EH (cell line): ENCODE measurements around the gene ERCC6L.
"Not testable (repeated sequence)": the region's sequence is repeated elsewhere in the genome, so short reads cannot be mapped to it uniquely, and the experiment has no call there.

Experiments used
- DNase-seq: peaks from one replicate; pipeline ENCODE4 v3.0.0-alpha.2; 2015; ENCODE audit warnings: low read depth

ERCC6L gene

DNA sequence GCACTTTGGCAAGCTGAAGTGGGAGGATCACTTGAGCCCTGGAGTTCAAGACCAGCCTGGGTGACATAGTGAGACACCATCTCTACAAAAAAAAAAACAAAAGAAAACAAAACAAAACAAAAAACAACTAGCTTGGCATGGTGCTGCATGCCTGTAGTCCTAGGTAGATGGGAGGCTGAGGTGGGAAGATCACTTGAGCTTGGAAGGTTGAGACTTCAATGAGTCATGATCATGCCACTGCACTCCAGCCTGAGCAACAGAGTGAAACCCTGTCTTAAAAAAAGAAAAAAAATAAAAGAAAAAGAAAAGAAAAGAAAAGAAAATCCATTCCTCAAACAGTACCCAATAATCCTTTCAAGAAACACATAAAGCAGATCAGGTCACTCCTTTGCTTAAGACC lies 14.9 kb upstream of the ERCC6L start:
- no peak for DNase-seq

DNA sequence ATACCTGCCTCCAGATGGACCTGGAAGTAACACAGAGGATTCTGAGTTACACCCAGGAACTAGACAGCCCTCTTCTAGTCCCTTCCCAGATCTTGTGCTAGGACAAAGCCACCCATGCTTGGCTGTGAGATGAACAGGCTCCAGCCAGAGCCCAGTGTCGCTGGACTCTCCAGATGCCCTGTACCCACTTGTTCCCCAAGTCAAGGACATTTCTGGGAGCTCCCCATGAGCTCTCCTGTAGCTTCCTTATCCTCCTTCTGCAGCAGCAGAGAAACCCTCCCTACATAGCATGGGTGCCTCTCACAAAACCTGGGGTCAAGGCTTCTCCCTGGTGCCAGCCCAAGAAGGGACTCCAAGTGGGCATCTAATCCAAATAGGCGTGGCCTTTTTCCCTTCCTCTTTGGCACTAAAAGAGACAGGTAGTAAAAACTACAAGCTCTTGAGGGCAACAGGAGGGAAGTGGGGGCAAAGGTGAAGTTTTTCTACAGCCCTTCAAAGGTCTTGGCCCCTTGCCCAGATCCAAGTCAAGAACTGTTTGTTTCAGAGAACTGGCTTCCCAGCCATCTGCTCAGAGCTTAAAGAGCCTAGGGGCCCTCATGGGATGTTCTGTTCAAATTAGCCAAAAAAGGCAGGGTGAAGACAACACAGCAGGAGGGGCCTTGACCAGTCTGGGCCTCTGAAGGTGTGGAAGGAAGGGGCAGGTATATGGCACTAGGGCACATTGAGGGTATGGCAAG lies 8.5 kb upstream of the ERCC6L start:
- no peak for DNase-seq

DNA sequence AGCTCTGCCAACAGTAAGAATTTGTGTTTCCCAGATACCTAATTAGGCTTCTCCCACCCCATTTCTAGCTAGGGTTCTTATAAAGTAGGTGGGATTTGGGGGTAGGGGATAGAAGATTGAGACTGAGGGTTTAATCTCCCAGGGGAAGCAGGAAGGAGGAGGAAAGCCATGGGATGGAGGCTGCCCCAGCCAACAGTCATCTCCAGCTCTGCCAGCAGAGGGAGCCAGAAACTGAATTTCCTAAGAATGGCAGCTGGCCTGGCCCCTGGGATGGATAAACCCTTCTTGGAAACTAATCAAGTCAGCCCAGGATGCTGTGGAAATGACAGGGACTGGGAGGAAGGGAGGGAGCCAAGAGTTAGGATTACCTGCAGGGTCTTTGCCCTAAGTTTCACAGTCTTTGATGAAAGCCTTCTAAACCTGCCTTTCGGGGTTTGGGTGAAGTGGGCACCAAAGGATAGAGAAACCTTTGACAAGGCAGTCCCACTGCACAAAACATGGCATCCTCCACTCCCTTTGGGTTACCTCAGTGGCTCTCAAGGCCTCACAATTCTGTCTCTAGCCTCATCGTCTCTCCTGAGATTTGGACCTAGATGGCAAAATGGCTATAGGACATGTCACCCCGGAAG lies 6.7 kb upstream of the ERCC6L start:
- DNase-seq: peak; percentile 66

DNA sequence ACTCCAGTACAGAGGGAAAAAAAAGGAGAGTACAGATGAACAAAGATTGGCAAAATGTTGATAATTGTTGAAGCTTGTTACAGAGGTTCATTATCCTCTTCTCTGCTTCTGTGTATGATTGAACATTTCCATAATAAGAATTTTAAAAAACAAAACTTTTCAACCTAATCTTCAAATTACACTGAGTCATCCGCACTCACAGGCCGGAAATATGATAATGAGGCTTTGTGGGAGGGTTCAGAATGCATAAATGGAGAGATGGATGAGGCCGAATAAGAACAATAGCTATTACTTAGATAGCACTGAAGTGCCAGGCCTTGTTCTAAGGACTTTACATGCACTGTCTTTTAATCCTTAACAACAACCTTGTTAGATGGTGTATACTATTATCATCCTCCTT lies 4.6 kb upstream of the ERCC6L start:
- peak; percentile 46 for DNase-seq

DNA sequence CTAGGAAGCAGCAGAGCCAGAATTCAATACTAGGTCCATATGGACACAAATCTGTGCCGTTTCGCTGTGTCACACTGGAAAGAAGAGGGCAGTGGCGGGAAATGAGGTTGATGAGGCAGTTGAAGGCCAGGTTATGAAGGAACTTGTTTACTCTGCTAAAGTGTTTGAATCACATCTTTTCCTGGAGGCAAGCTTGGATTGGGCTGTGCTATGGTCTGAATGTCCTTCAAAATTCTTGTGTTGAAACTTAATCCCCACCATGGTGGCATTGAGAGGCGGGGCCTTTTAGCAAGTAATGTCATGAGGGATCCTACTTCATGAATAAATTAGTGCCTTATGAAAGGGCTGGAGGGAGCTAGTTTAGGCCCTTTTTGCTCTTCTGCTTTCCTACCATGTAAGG lies 2.1 kb upstream of the ERCC6L start:
- DNase-seq: no peak

DNA sequence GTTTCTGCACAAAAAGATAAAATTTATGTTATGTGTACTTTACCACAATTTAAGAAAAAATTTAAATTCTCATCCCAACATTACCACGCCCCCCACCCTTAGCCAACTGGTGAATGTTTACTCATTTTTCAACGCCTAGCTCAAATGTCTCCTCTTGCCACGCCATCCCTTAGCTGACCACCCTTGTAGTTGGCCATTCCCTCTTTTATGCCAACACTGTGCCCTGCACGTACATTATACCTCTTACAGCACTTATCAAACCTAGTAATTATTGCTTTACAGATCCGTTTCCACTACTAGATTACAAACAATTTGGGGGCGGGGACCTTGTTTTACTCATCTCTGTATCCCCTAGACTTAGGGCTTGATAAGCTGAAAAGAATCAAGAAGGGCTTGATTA lies 644 bp downstream of the ERCC6L start:
- no peak for DNase-seq

DNA sequence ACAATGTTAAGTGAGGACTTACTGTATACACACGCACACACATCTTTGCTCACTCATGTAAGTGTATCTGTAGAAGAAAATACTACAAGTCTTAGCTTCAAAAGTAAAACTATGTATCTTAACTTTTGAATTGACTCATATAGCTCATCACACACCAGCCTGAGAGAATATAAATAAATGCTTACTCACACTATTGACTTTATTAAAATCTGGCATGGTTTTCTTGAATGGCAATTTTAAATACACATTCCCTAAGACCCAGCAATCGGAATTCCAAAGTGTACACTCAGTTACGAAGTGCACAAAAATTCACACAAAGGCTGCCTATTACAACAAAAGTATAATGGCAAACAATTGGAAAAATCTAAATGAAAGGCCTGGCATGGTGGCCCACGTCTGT lies 2.0 kb downstream of the ERCC6L start:
- DNase-seq: peak; percentile 60

DNA sequence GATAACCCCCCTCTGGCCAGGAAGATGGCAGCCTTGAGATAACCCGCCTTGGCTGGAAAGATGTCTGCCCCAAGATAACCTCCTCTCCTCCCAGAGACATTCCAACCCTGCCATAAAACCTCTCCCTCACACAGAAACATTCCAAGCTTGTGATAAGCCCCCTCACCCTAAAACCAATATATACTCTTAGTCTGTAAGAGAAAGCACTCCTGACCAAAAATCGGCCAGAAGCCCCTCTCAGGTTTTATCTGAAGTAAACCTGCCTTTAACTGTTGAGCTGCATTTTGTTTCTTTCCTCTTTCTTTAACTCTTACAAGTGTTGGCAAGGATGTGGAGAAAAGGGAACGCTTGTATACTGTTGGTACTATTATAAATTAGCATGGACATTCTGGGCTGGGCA lies 8.5 kb downstream of the ERCC6L start:
- no peak for DNase-seq

DNA sequence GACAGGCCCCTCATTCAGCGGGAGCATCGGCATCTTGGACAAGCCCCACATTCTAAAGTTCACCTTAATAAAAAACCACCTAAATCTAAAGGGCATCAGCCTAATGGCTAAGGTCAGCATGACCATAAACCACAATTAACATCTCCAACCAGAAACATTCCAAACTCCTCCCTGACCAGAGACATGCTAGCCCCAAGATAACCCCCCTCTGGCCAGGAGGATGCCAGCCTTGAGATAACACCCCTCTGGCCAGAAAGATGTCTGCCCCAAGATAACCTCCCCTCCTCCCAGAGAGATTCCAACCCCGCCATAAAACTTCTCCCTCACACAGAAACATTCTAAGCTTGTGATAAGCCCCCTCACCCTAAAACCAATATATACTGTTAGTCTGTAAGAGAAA lies 18.5 kb downstream of the ERCC6L start:
- DNase-seq: not testable (repeated sequence)

DNA sequence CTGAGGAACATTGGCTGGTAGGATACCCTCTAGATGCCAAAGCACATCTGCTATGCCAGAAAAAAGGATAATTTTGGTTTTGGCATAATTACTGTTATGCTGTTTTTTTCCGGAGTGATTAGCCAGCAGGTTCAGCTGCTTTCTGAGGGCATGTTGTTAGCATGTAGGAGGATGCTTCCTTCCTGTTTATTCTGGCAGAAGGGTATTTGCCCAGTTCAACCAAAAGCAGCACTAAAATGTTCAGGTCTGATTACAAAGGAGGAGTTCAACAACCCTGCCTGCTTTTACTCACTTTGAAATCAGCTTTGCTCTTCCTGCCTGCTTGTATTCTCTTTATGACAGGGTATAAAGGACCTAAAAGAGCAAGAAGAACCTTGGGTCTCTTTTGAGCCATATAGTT lies 21.9 kb downstream of the ERCC6L start:
- no peak for DNase-seq

DNA sequence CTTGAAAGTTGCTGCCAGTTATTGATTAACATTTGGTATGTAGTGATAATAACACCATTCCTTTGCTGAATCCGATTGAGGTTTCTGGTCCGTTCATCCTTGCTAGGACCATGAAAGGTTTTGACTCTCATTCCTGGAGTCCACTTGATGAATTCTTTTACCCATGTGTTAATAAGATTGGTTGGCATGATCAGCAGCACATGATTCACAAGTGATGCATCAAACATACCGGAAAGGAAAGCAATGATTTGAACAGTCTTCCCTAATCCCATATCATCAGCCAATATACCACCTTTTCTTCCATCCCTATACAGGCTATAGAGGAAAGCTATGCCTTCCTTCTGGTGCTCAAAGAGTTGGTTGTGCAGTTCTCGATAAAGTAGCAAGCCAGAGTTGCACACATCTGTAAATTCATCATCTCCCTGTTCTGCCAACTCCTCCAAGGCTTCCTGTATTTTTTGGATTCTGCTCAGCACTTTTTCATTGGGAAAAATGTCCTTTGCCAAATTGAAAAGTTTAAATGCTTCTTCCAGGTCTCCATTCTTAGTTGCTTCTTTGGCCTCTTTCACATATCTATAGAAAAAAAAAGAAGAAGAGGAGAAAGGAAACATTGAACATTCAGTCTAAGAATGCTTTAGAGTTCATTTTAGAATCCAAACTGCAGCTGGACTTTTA lies 30.6 kb downstream of the ERCC6L start:
- DNase-seq: peak; percentile 7

DNA sequence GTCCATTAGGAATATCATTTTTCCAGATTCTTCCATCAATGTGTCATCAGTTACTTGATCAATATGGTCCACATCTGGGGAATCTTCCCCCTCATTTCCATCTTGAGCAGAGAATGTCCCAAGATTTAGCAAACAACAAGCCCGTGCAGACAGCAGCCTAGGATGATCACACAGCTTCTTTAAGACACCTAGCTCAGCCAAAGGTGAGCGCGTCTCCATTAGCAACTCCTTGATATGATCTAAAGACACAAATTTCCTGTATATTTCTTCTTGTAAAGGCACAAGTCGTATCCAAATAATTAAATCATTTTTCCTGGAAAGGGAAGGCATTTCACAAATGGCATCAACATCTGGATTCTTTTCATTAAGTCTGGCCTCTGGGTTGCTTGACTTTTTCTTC lies 31.5 kb downstream of the ERCC6L start:
- DNase-seq: no peak

DNA sequence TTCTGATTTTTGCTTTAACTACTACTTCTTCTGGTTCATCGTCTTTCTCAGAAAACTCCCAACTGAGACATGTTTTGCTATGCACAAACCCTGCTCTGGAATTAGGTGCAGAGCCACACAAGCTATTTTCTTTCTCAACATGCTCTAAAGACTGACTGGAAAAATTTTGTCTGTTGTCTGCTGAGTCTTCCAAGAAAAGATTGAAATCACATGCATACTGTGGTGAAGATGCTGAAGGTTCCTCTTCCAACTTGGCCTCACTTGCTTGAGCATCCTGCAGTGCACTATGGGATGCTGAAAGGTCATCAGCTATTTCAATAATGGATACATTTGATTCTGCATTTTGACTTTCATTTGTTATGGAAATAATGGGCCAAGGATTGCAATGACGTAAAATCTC lies 33.1 kb downstream of the ERCC6L start:
- DNase-seq: no peak

DNA sequence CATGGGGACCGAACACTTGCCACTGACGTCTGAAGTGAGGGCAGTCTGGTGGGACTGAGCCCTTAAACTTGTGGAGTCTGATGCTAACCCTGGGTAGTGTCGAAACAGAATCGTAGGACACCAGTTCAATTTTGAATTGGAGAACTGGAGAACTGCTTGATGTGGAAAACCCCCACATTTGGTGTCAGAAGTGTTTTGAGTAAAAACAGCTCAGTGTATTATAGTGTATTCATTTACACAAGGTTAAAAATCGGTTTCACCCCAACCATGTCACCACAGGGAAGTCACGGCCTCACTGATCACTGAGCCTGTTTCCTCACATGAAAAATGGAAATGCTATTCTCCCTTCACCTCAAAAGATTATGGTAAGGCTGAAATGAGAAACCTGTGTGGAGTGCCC lies 35.4 kb downstream of the ERCC6L start:
- DNase-seq: no peak

DNA sequence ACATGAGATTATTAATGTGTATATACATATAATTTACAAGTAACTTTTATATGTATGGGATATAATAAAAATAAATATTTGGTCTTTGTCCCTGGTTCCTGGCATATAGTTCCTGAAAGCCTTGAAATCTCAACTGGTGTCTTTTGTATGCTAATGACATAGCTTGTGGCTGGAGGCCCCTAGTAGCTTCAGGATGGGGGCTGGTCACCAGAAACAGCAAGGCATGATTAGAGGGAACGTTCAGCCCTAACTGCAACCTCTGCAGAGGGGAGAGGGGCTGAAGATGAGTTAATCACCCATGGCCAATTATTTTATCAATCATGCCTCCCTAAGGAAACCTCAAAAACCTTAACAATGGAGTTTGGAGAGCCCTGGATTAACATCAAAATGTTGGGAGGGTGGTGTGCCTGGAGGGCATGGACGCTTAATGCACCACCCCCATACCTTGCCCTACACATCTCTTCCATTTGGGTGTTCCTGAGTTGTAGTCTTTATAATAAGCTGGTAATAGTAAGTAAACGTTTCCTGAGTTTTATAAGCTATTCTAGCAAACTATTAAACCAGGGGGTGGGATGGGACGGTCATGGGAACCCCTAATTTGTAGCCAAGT lies 35.9 kb downstream of the ERCC6L start:
- no peak for DNase-seq

DNA sequence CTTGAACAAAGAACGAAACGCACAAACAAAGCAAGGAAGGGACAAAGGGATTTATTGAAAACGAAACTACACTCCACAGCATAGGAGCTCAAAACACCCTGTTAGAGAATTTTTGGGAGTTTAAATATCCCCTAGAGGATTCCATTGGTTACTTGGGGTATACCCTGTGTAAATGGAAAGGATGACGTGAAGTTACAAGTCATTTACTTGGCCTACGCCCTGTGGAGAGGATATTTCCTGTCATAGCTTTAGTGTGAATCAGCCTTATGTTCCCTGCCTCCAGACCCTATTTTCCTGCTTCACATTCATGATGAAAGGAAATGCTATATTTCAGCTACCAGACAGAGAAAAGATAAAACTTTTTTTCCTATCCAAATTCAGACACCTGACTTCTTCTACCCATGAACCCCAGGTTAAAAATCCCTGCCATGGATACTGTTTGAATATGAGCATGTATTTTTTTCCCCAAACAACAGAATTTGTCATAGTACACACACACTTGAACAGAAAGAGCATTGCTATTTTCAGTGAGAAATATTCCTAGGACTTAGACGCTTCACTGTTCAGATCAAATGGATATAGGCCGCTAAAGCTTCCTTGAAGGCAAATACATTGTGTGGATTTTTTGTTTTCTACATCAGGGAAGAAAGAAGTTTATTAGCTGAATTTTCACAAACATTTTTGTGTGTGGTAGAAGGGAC lies 36.8 kb downstream of the ERCC6L start:
- peak; percentile 83 for DNase-seq

DNA sequence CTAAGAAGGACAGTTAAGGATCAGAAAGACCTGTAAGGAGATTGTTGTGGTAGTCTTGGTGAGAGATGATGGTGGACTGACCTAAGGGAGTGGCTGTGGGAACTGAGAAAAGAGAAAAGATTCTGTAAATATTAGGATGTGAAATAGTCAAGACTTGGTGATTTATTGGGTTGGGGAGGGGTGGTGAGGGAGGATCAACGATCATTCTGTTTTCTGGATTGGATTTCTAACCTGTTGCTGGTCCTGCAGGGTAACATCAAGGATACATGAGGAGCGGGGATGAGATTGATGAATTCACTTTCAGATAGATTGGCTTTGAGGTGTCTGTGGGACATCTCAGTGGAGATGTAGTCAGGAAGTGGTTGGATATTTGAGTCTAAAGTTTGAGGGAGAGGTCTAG lies 55.9 kb downstream of the ERCC6L start:
- DNase-seq: no peak

DNA sequence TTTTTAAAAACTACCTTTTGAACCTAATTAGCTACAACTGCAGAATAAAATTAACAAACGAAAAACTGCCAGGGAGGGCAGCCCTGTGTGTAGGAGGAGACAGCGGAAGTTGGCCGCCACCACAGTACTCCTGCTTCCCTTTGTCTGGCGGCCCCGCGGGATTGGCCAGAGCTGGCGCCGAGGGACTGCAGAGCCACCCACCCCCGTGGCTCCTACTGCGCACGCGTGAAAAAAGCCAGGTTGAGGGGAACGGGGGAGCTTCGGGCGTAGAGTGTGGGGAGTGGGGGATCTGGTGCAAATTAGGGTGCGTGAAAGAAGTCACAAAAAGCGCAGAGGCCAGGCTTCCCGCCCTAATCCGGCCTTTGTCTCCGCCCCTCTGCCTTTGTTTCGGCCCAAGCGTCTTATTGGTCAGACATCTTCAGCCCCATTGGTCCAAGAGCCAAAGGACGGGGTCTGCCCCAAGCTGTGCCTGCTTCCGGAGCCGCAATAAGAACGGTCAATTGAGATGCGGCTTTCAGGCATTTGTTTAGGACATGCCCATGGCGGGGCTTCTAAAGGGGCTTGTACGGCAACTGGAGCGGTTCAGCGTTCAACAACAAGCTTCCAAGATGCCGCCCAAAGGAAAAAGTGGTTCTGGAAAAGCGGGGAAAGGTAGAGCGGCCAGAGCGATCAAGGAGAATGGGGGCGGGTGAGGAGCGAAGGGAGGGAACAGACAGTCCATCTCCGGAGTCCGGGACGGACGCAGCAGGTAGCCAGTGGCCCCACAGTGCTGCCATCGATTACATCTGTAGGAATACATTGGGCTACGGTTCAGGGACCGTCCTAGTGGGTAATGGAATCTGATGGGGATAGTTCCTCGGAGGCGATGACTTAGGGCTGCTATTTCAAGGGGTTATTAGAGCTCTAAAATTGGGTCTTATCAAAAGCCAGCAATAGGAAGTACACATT lies 57.4 kb downstream of the ERCC6L start, which contains the start of gene PIN4:
TSS of gene PIN4 (plus strand) at position 580 of the 948 bp plus-strand sequence. CDS start at position 609, 29 bp downstream.
- DNase-seq: peak; percentile 97

DNA sequence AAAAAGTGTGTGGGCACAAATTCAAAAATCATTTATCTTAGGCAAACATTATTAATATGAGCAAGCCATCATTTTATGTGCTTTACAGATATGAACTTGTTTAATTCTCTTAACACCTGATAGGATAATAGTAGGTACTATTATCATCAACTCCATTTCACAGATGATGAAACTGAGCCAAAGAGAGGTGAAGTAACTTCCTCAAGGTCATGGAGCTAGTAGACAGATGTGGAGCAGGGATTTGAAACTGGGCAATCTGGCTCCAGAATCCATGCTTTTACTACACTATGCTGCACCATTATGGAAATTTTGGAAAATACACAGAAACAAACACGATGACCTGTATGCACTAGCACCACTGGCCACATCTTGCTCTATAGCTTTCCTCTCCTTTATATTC lies 58.3 kb downstream of the ERCC6L start:
- DNase-seq: no peak

DNA sequence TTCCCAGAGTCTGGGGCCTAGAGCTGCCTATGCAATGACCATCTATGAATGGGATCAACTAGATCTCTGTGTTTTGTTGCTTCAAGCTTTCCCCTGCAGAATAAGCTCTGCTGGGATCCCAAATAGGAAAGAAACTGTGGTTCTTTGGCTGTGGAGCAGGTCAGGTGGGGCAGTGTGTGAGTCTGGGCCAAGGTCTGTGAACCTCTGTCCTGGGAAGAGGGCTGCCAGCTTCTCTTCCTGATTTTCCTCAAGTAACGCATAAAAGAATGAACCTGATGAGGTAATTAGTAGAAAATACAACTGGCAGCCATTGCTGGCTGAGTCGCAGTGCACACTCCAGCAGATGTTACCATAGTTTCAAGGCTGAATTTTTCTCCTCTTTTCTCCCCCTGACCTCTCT lies 61.8 kb downstream of the ERCC6L start:
- no peak for DNase-seq

DNA sequence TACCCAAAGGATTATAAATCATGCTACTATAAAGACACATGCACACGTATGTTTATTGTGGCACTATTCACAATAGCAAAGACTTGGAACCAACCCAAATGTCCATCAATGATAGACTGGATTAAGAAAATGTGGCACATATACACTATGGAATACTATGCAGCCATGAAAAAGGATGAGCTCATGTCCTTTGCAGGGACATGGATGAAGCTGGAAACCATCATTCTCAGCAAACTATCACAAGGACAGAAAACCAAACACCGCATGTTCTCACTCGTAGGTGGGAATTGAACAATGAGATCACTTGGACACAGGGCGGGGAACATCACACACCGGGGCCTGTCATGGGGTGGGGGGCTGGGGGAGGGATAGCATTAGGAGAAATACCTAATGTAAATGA lies 62.5 kb downstream of the ERCC6L start:
- DNase-seq: not testable (repeated sequence)
